MM.1S (cell line): ENCODE results near the gene VGLL4.

Experiments used
- DNase-seq: peaks from one replicate; pipeline ENCODE4 v3.0.0-alpha.2; 2015
- H2AFZ ChIP-seq: fragments of 300-600 bp; sonication (generic); 2 replicates; pipeline ENCODE4 v1.6.0; 2016; ENCODE audit warnings: antibody characterized with exemption, low read length
- H3F3A ChIP-seq: fragments of 300-600 bp; sonication (generic); 2 replicates; pipeline ENCODE4 v1.6.1; 2016; ENCODE audit warnings: mild to moderate bottlenecking, antibody characterized with exemption, low read length, moderate library complexity, mixed read lengths; ENCODE audit not compliant: insufficient read depth
- H3K27ac ChIP-seq: fragments of 300-600 bp; sonication (generic); 2 replicates; pipeline ENCODE4 v1.5.1; 2016; ENCODE audit warnings: mild to moderate bottlenecking, low read length
- H3K27me3 ChIP-seq: fragments of 300-600 bp; sonication (generic); replicated peaks from 2 replicates; pipeline ENCODE4 v1.6.0; 2016; ENCODE audit warnings: low read length; ENCODE audit not compliant: insufficient read depth
- H3K36me3 ChIP-seq: fragments of 300-600 bp; sonication (generic); replicated peaks from 2 replicates; pipeline ENCODE4 v1.6.1; 2016; ENCODE audit warnings: mild to moderate bottlenecking, low read length, mixed read lengths; ENCODE audit not compliant: insufficient read depth
- H3K4me1 ChIP-seq: fragments of 300-600 bp; sonication (generic); 2 replicates; pipeline ENCODE4 v1.6.1; 2016; ENCODE audit warnings: low read length, mixed read lengths
- H3K4me2 ChIP-seq: fragments of 300-600 bp; sonication (generic); 2 replicates; pipeline ENCODE4 v1.6.0; 2016; ENCODE audit warnings: low read depth, low read length
- H3K4me3 ChIP-seq: fragments of 300-600 bp; sonication (generic); 2 replicates; pipeline ENCODE4 v1.5.1; 2016; ENCODE audit warnings: low read length, mixed read lengths
- H3K79me2 ChIP-seq: fragments of 300-600 bp; sonication (generic); 2 replicates; pipeline ENCODE4 v1.6.1; 2016; ENCODE audit warnings: mixed run types, low read length, mixed read lengths
- H3K9ac ChIP-seq: fragments of 300-600 bp; sonication (generic); 2 replicates; pipeline ENCODE4 v1.6.1; 2016; ENCODE audit warnings: low read length, mixed read lengths
- H3K9me2 ChIP-seq: fragments of 300-600 bp; sonication (generic); replicated peaks from 2 replicates; pipeline ENCODE4 v1.6.1; 2016; ENCODE audit warnings: mild to moderate bottlenecking, low read length, mixed read lengths; ENCODE audit not compliant: insufficient read depth
- H3K9me3 ChIP-seq: fragments of 300-600 bp; sonication (generic); replicated peaks from 2 replicates; pipeline ENCODE4 v1.6.1; 2016; ENCODE audit warnings: mild to moderate bottlenecking, low read length, mixed read lengths; ENCODE audit not compliant: insufficient read depth
- H4K20me1 ChIP-seq: fragments of 300-600 bp; sonication (generic); 2 replicates; pipeline ENCODE4 v1.6.1; 2016; ENCODE audit warnings: mild to moderate bottlenecking, low read length, moderate library complexity, mixed read lengths; ENCODE audit not compliant: insufficient read depth
- EZH2 ChIP-seq: fragments of 300-600 bp; sonication (generic); optimal IDR thresholded peaks from 2 replicates; pipeline ENCODE3; 2017; ENCODE audit warnings: low read depth, mild to moderate bottlenecking, antibody characterized with exemption, low read length, mixed read lengths
- EZH2phosphoT487 ChIP-seq: fragments of 300-600 bp; sonication (generic); IDR thresholded peaks from 2 replicates; pipeline ENCODE4 v1.6.1; 2018; ENCODE audit warnings: antibody characterized with exemption, low read length
- TF ChIP-seq, protein P1 (sequence below): fragments of 300-600 bp; sonication (generic); IDR thresholded peaks from 2 replicates; pipeline ENCODE4 v1.5.1; 2016; ENCODE audit warnings: antibody characterized with exemption, low read length, mixed read lengths

The VGLL4 gene

DNA sequence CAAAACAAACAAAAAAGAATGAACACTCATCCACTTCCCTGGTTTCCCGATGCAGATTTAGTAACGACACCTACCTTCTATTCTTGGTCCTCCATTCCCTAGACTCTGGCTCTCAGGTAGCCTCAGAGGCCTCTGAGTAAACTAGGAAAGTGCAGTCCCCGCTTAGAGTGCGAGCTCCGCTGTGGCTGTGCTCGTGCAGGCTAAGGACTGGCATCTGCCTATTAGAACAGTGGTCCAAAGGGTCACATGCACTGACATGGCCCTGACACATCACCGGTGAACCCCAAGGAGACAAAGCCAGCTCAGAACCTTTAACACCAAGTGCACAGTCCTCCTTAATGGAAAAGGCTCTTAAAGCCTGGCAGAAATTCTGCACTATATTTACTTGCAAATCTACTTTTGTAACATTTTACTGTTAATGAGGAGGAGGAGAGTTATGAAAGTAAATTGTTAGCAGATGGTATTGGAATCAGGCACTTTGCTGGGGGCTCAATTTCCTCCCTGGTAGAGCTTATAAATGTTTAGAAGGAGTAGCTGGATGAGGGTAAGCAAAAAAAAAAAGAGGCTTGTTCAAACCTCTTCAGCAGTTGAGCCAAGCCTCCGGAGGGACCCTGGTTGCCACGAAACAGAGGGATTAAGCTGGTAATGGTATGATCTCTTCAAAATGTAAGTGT, 31.1 kb downstream of the VGLL4 start:
- Histone ChIP-seq H3K9me3 (no peaks in the 10 kb centered on the region), H4K20me1 (0 out of 2 replicates have a peak, but pooled peaks cover 3% of the 10 kb centered on the region), H3K9me2 (no peaks in the 10 kb centered on the region), H2AFZ (no peak overlapping the region), H3K27ac (no peak overlapping the region), H3K4me2 (no peak overlapping the region), H3F3A (no peaks in the 10 kb centered on the region), H3K79me2 (peaks cover 85% of the 10 kb centered on the region), H3K4me1 (no peaks in the 10 kb centered on the region), H3K9ac (no peak overlapping the region), H3K4me3 (no peak overlapping the region), H3K27me3 (no peaks in the 10 kb centered on the region), H3K36me3 (no peaks in the 10 kb centered on the region)
- TF ChIP-seq EZH2phosphoT487, result no peak
- TF ChIP-seq, protein P1, sequence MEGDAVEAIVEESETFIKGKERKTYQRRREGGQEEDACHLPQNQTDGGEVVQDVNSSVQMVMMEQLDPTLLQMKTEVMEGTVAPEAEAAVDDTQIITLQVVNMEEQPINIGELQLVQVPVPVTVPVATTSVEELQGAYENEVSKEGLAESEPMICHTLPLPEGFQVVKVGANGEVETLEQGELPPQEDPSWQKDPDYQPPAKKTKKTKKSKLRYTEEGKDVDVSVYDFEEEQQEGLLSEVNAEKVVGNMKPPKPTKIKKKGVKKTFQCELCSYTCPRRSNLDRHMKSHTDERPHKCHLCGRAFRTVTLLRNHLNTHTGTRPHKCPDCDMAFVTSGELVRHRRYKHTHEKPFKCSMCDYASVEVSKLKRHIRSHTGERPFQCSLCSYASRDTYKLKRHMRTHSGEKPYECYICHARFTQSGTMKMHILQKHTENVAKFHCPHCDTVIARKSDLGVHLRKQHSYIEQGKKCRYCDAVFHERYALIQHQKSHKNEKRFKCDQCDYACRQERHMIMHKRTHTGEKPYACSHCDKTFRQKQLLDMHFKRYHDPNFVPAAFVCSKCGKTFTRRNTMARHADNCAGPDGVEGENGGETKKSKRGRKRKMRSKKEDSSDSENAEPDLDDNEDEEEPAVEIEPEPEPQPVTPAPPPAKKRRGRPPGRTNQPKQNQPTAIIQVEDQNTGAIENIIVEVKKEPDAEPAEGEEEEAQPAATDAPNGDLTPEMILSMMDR, result no peak
- TF ChIP-seq EZH2, result no peak
- DNase-seq, result no peak

DNA sequence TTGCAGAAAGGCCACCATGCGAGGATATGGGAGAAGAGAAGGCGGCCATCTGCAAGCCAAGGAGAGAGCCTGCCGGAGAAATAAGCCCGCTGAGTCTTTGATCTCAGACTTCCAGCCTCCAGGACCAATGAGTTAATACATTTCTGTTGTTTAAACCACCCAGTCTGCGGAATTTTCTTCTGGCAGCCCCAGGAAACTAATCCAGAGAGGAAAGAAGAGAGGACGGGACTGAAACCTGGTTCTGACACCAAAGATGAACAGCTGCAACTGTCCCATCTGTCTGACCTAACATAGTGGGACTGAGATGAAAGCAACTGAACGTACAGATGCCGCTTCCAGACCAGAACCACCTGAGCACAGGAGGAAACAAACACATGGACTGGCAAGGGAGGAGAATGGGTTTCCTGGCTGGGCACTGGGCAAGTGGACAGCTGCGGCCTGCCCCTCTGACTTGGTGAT, 32.3 kb downstream of the VGLL4 start:
- Histone ChIP-seq H3F3A (no peaks in the 10 kb centered on the region), H2AFZ (no peak overlapping the region), H4K20me1 (0 out of 2 replicates have a peak, but pooled peaks cover 3% of the 10 kb centered on the region), H3K4me2 (no peak overlapping the region), H3K27me3 (no peaks in the 10 kb centered on the region), H3K36me3 (no peaks in the 10 kb centered on the region), H3K9me2 (no peaks in the 10 kb centered on the region), H3K9me3 (no peaks in the 10 kb centered on the region), H3K4me1 (no peaks in the 10 kb centered on the region), H3K27ac (no peak overlapping the region), H3K9ac (no peak overlapping the region), H3K79me2 (peaks cover 76% of the 10 kb centered on the region), H3K4me3 (no peak overlapping the region)
- no peak for DNase-seq
- no peak for TF ChIP-seq EZH2
- TF ChIP-seq, protein P1, result no peak

DNA sequence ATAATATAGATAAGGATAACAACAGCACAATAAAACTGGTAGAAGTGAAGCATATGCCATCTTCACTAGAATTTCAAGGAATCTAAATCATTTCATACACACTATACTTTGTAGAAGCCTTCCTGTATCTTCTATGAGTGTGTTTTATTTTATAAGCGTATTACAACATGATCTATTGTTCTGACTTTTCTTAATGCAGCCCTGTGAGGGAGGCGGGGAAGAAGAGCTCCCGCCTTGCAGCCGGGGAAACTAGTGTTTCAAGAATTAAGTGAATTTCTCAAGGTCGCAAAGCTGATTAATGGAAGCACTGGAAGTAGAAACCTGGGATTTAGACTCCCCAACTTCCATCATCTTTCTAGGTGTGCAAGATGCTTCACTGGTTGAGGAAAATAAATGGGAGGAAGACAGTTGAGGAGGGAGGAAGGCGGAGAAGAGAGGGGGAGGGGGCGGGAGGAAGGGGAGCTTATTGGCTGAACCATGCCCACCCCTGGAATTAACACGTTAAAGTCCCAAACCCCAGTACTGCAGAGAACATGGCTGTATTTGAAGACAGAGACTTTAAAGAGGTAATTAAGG, 32.9 kb downstream of the VGLL4 start:
- peaks cover 73% of the 10 kb centered on the region for H3K79me2 ChIP-seq
- H3K27ac ChIP-seq, result no peak overlapping the region
- H3K9ac ChIP-seq, result no peak overlapping the region
- no peak for TF ChIP-seq EZH2phosphoT487
- TF ChIP-seq EZH2, result no peak
- TF ChIP-seq, protein P1, result no peak
- H3K36me3 ChIP-seq, result no peaks in the 10 kb centered on the region
- H3K9me3 ChIP-seq, result no peaks in the 10 kb centered on the region
- H3K4me2 ChIP-seq, result no peak overlapping the region
- no peaks in the 10 kb centered on the region for H3F3A ChIP-seq
- H3K4me1 ChIP-seq, result no peaks in the 10 kb centered on the region
- H2AFZ ChIP-seq, result no peak overlapping the region
- H3K9me2 ChIP-seq, result no peaks in the 10 kb centered on the region
- no peak for DNase-seq
- H3K4me3 ChIP-seq, result no peak overlapping the region
- H3K27me3 ChIP-seq, result no peaks in the 10 kb centered on the region
- H4K20me1 ChIP-seq, result 0 out of 2 replicates have a peak, but pooled peaks cover 3% of the 10 kb centered on the region
